AG10803 (cell line): Measurements from ENCODE around the gene CHRND.

ENCODE experiments used
- DNase-seq: peaks from one replicate; pipeline ENCODE4 v3.0.0; 2010; ENCODE audit warnings: low read depth
- H3K4me3 ChIP-seq: 2 replicates; pipeline ENCODE4 v1.5.1; 2011; ENCODE audit warnings: mild to moderate bottlenecking, low read length, control low read depth
- TF ChIP-seq, protein P1 (sequence below): conservative IDR thresholded peaks from 2 replicates; pipeline ENCODE4 v1.5.1; 2011; ENCODE audit warnings: mild to moderate bottlenecking, low read length, control low read depth, inconsistent platforms

Gene CHRND

DNA sequence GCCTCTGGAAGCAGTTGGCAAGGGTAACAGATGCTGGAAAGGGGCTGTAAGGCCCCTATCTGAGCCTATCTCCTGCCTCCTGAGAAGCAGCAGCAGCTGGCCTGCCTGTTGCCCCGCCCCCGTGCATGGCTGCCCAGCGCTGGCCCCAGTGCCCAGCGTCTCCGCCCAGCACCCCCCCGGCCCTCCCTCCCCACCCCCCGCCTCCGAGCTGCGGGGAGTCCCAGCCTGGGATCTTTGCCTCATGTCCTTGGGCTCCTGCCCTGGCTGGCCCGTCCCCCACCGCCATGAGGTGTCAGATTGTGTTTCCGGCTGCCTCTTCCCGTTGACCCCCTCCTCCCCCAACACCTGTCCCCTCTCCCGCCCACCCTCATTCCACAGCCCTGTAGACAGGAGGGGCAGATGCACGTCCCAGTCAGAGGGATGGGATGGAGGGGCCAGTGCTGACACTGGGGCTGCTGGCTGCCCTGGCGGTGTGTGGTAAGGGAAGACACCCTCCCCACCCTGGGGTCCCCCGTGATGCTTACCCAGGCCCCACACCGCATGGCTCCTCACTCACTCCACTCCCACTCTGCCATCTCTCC lies at the start of gene CHRND:
Gene CHRND (plus strand): TSS at position 370 of the 581 bp plus-strand sequence. CDS start 56 bp downstream, at position 426.
- TF ChIP-seq, protein P1, sequence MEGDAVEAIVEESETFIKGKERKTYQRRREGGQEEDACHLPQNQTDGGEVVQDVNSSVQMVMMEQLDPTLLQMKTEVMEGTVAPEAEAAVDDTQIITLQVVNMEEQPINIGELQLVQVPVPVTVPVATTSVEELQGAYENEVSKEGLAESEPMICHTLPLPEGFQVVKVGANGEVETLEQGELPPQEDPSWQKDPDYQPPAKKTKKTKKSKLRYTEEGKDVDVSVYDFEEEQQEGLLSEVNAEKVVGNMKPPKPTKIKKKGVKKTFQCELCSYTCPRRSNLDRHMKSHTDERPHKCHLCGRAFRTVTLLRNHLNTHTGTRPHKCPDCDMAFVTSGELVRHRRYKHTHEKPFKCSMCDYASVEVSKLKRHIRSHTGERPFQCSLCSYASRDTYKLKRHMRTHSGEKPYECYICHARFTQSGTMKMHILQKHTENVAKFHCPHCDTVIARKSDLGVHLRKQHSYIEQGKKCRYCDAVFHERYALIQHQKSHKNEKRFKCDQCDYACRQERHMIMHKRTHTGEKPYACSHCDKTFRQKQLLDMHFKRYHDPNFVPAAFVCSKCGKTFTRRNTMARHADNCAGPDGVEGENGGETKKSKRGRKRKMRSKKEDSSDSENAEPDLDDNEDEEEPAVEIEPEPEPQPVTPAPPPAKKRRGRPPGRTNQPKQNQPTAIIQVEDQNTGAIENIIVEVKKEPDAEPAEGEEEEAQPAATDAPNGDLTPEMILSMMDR: no peak
- no peak for DNase-seq
- H3K4me3 ChIP-seq: no peak within 1 kb of the TSS

DNA sequence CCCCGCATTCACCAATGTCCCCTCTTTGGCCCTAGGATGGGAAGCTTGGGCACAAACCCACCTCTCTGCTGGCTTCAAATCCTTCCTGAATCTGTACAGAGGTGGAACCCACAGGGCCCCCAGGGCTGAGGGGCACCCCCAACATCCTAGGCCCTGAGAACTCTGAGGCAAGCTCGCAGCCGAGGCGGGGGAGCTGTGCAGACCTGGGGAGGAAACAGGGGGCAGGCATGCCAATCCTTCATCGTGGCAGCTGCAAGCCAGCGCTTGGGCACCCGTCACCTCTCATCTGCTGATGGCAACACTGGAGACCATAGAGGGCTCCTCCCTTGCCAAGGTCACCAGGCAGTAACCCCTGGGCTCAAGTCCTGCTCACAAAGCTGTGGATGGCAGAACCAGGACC lies 49.2 kb upstream of the CHRND start:
- no peak overlapping the region for H3K4me3 ChIP-seq
- no peak for DNase-seq
- TF ChIP-seq, protein P1: no peak

DNA sequence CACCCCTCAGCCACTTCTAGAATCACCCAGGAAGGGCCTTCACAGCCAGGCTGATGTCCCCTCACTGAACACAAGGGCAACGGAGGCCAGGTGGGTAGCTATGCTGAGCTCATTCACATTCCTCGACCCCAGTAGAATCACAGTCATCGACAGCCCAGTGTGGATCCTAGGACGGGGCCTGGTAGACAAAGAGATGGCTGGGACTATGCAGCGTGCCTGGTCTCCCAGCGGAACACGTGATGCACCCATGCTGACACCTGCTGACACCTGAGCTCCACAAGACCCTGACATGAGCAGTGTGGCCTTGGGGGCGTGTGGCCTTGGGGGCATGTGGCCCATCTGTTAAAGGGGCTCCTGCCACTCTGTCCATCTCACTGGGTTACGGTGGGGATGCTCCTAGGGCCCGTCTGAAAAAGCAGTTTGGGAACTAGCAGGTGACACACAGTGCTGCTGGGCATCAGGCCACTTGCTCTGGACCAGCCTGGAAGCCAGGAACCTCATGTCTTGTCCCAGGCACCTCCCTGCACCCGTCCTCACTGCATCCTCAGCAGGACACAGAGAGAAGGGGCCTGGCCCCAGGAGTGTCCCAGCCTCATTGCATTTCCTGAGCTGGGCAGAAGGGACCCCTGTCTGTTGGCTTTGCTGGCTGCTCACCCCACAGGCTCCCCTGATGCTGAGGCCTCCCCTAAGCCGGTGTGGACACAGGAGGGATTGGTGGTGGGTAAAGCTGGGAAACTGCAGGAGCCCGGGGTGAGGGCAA lies 48.0 kb upstream of the CHRND start:
- TF ChIP-seq, protein P1: no peak
- H3K4me3 ChIP-seq: no peak overlapping the region
- DNase-seq: no peak

DNA sequence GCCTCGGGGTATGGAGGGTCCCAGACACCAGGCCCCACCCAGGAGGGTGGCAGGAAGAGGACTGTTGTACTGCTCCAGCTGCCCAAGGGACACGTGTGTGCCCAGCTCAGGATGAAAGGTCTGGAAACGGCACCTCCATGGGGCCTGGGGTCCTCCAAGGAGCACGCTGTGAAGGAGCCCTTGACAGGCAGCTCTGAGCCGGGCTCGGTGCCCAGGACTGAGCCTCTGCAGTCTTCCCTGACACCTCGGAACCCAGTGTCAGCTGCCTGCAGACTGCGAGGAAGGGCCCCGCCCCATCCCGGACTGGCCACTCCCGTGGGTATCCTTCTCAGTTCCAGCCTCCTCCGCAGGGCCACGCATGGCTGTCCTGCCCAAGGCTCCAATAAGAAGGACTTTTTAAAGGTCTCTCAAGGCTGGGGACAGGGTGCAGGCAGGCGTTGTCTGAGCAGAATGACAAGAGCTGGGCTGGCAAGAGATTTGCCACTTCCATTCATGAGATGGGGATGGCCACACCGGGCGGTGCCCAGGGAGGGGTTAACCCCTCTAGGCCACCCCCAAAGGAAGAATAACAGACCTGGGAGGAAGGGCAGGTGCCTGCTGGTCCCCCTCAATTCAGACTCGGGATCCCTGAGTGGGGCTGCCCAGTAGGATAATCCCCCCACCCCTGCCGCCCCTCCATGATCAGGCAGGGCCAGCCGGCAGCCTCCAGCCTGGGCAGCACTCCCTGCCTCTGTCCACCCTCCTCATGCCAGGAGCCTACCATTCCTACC lies 47.2 kb upstream of the CHRND start:
- no peak for DNase-seq
- TF ChIP-seq, protein P1: no peak
- no peak overlapping the region for H3K4me3 ChIP-seq

DNA sequence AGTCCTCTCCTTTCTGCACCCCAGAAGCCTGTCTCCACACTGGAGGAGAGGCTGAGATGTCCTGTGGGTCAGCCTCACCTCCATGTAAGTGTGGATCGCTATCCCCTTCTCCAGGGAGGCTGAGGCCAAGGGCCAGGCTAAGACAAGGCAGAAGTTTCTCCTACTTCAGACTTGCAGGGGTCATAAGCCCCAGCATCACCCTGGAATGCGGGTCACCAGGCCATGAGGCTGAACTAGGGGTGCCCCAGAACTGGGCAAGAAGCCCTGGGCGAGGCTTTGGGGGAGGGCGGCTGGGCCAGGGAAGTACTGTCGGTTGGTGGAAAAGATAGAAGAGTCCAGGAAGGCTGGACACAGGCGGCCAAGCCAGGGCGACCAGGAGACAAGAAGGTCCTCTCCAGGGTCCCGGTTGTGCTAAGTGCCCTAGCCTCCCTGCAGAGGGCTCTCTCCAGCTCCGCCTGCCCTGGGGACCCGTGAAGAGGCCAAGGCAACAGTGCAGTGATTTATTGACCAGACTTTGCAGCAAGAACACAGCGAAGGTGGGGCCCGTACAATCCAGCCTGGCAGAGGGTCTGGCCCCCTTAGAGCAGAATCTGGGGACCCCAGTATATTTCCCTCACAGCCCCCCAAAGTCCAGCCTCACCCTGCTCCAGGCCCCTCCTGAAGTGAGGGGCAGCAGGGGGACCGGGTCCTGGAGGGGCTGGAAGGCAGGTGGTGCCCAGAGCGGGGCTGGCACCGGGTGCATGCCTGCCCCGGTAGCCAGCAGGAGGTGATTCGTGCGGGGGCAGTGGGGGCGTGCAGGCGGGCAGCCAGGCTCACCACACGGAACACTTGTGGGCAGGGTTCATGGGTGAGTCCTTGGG lies 46.4 kb upstream of the CHRND start:
- TF ChIP-seq, protein P1: no peak
- H3K4me3 ChIP-seq: no peak overlapping the region
- no peak for DNase-seq

DNA sequence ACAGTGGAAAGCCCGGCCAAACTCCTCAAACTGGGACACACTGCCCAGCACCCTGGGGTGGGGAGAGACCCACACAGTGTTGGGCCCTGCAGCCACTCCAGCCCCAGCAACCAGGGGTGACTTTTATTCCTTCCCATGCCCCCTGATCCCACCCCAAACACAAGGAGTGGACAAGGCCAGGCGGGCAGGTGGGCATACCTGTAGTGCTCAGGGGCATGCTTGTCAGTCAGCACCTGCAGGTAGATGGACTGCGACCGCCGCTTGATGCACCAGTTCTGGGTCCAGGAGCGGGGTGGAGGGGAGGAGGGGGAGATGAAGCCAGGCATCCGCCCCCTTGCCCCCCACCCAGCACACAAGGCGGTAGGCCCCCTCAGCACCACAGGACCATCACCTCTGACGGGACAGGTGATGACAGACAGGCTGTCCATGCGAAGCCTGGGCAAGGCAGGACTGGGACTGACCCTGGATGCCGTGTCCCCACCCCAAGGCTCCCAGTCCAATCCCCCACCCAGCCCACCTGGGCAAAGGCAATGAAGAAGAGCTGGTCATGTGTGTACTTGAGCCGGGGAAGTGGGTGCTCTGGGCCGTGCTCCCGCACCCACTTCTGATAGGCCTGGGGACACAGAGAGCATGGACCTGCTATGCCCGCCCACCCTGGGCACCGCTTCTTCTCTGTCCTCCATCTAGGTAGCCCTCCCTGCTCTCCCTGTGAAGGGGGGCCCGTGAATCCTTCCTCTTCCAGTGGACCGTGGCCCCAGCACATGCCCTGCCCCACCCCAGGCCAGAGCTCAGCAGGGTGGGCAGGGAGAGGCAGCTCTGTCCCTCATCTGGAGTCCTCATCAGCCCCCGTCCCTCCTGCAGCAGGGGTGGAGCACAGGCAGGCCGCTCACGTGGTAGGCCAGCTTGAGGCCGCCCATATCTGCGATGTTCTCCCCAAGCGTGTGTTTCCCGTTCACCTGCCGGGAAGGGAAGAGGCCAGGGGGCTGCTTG lies 45.5 kb upstream of the CHRND start:
- DNase-seq: no peak
- no peak overlapping the region for H3K4me3 ChIP-seq
- TF ChIP-seq, protein P1: no peak
